Measurements from ENCODE around the gene SH3D19.

Gene SH3D19

GRCh38 chr4:151226004-151226932 lies 99.1 kb downstream of the SH3D19 start:
- DNase-seq = no peak

GRCh38 chr4:151223465-151223864 lies 101.9 kb downstream of the SH3D19 start:
- no peak for DNase-seq

DNA sequence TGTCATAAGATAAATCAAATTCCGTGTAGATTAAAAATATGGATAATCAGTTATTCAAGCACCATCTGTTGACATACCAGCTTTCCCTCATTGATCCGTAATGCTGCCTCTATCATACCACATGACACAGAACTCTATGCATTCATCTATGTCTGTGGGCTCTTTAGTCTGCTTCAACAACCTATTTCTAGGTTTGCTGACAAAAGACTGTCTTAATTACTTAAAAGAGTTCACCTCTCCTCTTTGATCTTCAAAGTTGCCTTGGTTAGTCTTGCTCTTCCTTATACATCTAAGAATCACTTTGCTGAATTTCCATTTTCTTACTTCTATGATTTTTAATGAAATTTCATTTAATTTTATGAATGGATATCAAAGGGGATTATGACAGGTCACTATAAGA lies 105.5 kb downstream of the SH3D19 start:
- no peak for DNase-seq

GRCh38 chr4:151219091-151219490 lies 106.3 kb downstream of the SH3D19 start:
- no peak for DNase-seq

- no peak for DNase-seq
Measured at GRCh38 chr4:151218343-151218742, 107.1 kb downstream of the SH3D19 start.

DNA sequence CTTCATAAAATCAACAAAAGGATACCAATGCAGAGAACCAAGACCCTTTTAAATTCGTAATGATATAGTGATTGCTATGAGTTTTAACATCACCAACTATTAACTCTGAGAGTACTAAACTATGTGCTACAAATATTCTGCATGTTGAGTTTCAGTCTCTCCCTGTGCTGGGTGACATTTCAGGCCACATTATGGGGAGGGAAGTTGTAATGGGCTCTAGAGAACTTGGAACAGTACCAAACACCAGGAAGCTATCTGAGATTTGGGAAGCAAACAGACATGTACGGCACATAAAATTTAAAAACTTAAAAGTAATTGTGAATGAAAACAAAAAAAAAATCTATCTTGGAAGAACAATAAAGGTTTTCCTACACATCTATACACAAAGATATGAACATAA lies 108.1 kb downstream of the SH3D19 start:
- no peak for DNase-seq

DNA sequence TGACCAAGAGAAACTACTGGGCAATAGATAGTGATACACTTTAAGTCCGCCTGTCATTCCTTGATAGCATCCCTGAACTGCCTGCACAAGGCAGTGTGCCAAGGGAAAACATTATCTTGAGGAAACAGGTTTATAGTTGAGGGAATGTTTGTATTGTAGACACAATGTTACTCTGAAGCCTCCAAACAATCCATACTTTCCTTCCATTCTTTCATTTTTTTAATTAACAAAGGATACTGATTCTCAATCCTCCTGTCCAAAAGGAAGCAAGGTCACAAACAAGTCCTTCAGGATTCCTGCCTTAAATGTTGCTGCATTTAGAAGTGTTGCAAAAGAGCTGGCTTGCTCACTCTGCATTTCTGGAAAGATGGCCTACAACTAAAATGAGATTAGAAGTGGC lies 110.1 kb downstream of the SH3D19 start:
- no peak for DNase-seq

- DNase-seq = no peak
Measured at GRCh38 chr4:151207868-151208267, 117.5 kb downstream of the SH3D19 start.

- no peak for DNase-seq
Measured at GRCh38 chr4:151207186-151207585, 118.2 kb downstream of the SH3D19 start.

DNA sequence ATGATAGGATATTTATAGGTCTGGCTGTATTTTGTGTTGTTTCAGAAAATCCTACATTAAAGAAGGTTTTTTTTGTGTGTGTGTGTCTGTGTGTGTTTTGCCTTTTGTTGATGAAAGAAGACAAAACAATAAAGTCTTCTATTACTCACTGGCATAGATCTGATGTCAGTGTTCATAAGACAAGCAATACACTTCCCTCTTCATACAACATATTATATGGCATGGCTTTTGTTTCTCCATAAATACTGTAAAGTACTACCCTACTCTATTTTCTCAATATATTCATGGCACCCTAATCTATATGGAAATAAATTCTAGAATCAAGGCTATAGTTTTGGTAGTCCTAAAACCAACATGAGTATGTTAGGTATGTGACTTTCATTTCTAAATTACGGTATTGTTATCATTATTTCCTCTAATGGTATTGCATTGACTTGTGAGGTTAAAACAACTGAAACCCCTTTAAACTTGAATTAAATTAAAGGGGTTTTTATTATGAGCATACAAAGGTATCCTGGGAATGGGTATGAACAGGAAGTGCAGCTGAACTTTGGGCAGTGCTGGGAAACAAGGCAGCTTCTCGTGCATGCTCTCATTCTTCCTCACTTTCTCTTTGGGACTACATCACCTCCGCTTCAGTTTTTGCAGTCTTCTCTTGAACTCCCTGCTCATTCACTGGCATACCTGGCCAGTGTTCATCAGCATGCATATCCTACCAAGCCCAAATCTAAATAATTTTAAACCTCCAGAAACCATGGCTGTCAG lies 119.0 kb downstream of the SH3D19 start:
- no peak for DNase-seq

GRCh38 chr4:151205722-151206121 lies 119.7 kb downstream of the SH3D19 start:
- no peak for DNase-seq

DNA sequence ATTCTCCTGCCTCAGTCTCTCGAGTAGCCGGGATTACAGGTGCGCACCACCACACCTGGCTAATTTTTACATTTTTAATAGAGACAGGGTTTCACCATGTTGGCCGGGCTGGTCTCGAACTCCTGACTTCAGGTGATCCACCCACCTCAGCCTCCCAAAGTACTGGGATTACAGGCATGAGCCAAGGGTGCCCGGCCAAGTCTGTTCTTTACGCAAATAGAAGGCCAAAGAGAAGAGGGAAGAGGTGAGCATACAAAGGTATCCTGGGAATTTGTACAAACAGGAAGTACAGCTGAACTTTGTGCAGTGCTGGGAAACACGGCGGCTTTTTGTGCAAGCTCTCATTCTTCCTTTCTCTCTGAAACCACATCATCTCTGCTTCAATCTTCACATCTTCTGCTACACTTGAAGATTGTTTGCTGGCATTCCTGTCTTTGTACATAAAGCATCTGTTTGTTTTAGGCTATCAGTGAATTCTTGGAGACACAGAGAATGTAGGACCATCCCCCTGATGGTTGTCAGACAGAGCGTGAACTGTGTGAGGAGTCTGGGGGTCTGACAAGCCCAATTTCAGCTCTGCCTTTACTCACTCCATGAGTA lies 120.4 kb downstream of the SH3D19 start:
- DNase-seq = no peak

- no peak for DNase-seq
Measured at GRCh38 chr4:151202851-151203455, 122.5 kb downstream of the SH3D19 start.

GRCh38 chr4:151202381-151202780 lies 123.0 kb downstream of the SH3D19 start:
- DNase-seq = no peak

GRCh38 chr4:151199319-151200190 lies 125.8 kb downstream of the SH3D19 start:
- DNase-seq = no peak

GRCh38 chr4:151198748-151199147 lies 126.7 kb downstream of the SH3D19 start:
- no peak for DNase-seq

DNA sequence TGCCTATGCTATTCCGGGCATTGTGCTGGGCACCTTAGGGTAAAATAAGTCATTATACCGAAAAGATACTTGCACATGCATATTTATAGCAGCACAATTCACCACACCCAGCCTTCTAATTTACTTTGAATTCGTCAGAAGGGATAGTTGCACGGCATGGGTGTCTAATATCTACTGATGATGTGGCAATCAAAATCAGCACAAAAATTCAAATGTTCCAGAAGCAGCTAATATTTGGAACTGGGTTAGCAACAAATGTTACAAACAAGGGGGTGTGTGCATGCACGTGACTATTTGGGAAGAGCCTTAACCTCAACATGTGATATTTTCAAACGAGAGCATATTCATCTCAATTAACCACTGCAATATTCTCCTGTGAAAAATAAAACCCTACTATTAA lies 128.2 kb downstream of the SH3D19 start:
- DNase-seq = no peak

- no peak for DNase-seq
Measured at GRCh38 chr4:151195801-151196200, 129.6 kb downstream of the SH3D19 start.

GRCh38 chr4:151193414-151193813 lies 132.0 kb downstream of the SH3D19 start:
- DNase-seq = no peak

GRCh38 chr4:151192556-151193235 lies 132.7 kb downstream of the SH3D19 start:
- DNase-seq = no peak

Measured in activated CD4-positive, alpha-beta T cell treated with anti-CD3 and anti-CD28 coated beads, Interleukin-2, amount 50 U/mL, for 48 hours (primary cell).